Kidney glomerular epithelial cell (primary cell): Measurements from ENCODE around the gene CDKN1C.

Experiments
- DNase-seq: peaks from one replicate; lab custom pipeline; 2025; lab: John Stamatoyannopoulos, UW

Gene CDKN1C

GRCh38 chr11:2889362-2890273 lies 4.0 kb upstream of the CDKN1C start:
- DNase-seq, result no peak

DNA sequence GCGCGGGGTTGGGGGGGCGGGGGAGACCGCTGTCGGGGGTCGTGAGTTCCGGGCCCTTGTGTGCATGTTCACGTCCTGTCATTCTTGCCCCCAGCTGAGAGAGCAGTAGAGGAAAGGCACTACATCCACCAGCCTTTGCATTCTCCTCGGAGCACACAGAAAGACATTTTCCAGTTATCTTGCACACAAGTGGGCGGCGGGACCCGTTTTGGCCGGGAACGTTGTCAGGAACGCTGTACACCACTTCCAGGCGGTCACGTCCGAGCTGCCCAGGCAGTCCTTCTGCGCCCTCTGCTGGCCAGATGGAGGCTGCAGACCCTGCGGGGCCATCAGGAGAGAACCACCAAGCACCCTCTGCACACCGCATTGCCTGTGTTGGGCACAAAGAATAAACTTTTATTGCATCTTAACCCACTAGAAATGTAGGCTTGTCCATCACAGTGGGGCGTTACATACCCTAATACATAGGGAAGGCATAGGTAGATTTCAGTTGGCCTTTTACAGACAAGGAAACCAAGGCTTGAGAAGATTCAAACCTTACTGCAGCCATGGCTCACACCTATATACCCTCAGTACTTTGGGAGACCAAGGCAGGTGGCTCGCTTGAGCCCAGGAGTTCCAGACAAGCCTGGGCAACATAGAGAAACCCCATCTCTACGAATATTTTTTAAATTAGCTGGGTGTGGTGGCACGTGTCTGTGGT lies 2.8 kb upstream of the CDKN1C start:
- DNase-seq, result peak; percentile 55

DNA sequence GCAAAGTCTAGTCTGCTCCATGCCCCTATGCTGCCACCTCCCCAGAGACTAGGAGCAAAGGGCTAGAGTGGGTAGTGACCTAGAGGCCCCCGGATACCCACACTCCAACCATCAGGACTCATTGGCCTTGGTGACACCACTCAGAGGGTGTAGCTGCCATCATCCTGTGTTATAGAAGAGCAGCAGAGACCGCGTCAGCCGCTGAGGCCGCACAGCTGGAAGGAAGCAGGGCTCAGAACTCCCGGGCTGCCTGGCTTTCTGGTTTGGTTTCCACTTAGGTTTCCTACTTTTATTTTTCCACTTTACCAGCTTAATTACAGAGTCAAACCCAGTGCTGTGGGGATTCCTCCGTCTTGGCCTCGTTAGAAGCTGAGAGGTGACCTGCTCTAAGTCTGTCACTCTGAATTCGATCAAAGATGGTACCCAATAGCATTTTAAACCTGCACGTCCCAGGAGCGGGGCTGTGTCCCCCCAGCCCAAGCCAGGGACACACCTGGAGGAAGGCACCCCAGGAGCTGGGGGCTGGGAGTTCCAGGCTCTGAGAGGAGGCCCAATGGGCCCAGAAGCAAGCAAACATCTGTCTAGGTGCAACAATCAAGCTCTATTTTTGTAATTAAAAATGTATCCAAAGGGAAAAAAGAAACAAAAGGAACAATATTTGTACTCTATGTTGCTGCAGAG lies 2.1 kb upstream of the CDKN1C start:
- no peak for DNase-seq

- DNase-seq, result no peak
Measured at GRCh38 chr11:2886936-2887335, 1.4 kb upstream of the CDKN1C start.

DNA sequence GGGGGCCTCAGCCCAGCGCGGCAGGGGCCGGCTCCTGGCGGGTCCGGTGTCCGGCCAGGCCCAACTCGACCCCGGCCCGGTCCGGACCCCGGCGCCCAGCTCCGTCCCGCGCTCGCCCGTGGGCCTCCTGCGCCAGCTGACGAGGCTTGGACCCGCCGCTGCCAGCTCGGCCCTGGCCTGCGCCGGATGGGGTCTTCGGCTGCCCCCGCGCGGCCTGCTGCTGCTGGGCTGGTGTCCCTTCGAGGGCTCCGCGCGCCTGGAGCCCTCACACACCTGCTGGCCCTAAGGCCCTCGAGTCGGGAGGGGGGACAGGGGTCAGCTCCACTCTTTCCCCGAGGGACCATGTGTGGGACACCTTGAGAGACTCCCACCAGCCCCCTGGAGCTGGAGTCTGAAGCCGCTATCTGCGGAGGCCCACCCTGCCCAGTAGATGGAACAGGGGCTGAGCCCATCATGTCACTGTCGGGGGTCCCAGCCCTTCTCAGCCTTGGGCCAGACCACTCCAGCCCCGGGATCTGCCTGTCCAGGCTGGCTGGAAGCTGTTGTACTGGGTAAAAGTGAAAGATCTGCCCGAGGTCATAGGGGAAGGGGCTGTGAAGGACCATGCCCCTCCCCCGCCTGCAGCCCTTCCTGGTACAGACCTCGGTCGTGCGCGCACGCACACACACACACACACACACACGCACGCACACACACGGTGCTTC lies 768 bp upstream of the CDKN1C start:
- no peak for DNase-seq

DNA sequence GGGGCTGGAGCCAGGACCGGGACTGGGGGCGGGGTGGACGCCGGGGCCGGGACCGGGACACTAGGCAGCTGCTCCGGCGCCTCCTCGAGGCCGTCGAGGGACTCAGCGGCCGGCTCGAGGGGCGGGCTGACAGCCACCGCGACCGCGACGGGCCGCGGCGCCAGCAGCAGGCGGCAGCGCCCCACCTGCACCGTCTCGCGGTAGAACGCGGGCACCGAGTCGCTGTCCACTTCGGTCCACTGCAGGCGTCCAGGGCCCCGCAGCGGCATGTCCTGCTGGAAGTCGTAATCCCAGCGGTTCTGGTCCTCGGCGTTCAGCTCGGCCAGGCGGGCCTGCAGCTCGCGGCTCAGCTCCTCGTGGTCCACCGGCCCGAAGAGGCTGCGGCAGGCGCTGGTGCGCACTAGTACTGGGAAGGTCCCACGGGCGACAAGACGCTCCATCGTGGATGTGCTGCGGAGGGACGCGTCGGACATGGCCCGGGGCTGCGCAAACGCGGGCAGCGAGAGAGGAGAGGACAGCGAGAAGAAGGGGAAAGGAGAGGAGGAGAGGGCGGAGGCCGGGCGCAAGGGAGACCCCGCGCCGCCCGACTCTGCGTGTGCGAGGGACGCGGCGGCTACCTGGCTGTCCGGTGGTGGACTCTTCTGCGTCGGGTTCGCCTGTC lies 428 bp downstream of the CDKN1C start:
- no peak for DNase-seq

DNA sequence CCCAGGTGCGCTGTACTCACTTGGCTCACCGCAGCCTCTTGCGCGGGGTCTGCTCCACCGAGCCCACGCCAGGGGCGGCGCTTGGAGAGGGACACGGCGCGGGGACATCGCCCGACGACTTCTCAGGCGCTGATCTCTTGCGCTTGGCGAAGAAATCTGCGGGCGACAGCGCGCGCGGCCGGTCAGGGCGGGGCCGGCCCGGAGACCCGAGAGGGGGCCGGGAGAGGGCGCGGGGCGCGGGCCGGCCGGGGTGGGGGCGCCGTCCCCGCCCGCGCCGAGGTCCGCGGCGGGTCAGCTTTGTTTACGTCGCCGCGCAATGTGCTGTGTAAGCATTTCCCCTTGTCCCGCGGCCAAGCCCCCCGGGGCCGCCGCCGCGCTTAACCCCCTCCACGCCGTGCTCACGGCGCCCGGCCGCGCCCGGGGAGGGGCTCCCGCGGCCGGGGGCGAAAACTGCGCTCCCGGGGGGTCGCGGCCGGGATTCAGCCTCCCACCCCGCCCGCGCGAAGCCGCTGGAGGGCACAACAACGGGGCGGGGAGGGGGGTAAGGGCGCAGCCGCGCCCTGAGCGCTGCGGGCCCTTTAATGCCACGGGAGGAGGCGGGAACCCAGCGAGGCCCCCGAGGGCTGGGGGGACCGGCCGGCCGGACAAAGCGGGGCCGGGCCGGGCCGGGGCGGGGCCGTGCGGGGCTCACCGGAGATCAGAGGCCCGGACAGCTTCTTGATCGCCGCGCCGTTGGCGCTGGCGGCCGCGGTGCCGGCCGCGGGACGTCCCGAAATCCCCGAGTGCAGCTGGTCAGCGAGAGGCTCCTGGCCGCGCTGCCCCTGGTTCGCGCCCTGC lies 1.4 kb downstream of the CDKN1C start:
- DNase-seq, result no peak

DNA sequence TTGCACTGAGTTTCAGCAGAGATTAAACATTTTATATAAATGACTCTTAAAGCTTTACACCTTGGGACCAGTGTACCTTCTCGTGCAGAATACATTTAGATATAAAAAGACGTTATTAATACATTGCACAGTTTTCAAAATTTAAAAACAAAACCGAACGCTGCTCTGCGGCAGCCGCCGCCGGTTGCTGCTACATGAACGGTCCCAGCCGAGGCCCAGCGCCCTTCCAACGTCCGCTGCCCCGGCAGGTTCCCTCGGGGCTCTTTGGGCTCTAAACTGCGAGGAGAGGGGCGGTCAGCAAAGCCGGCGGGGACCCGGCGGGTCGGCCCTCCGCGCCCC lies 2.0 kb downstream of the CDKN1C start:
- DNase-seq, result no peak

DNA sequence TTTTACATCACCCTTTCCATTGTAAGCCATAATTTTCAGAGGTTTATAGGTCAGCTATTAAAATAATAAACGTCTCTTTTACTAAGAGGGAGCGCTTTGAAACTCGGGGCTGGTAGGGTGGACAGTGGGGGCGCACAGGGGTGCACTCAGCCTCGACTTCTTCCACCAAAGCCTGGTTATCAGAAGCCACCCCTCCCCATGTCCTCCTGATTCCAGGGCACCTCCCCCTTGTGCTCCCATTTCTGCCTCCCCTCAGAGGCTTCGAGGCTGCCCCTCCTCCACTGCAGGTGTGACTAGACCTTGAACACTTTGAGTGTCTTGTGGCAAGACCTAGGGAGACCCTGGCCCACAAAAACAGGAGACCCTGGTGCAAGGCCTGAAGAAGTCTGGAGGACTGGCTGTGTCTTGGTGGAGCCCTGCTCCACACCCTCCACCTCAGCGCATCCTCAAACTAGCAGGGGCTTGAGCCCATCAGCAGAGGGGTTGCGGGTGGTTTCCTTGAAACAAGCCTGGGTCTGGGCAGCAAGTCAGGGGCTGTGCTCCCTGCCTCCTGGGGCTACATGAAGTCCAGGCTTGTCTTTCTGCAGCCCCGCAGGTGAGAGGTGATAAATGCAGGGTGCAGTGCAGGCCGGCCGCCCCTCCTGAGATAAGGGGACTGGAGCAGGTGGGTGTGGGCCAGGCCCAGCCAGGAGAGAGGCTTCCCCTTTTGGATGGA lies 3.0 kb downstream of the CDKN1C start:
- DNase-seq, result no peak

DNA sequence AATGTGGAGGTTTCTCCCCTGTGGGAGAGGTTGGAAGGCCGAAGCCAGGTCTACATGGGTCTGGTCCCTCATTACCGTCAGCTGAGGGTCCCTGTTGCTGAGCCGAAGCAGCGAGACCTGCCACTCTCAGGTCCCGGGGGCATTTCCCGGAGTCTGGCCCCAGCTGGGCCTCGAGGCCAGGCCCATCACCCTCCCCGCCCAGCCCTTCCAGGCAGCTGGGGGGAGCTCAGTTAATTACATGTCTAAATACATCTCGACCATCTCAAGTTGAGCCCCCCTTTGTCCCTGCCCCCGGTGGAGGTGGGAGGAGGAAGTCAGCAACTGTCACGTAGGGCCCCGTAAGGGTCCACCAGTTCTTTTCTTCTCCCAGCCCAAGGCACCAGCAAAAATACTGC lies 3.6 kb downstream of the CDKN1C start:
- DNase-seq, result no peak

DNA sequence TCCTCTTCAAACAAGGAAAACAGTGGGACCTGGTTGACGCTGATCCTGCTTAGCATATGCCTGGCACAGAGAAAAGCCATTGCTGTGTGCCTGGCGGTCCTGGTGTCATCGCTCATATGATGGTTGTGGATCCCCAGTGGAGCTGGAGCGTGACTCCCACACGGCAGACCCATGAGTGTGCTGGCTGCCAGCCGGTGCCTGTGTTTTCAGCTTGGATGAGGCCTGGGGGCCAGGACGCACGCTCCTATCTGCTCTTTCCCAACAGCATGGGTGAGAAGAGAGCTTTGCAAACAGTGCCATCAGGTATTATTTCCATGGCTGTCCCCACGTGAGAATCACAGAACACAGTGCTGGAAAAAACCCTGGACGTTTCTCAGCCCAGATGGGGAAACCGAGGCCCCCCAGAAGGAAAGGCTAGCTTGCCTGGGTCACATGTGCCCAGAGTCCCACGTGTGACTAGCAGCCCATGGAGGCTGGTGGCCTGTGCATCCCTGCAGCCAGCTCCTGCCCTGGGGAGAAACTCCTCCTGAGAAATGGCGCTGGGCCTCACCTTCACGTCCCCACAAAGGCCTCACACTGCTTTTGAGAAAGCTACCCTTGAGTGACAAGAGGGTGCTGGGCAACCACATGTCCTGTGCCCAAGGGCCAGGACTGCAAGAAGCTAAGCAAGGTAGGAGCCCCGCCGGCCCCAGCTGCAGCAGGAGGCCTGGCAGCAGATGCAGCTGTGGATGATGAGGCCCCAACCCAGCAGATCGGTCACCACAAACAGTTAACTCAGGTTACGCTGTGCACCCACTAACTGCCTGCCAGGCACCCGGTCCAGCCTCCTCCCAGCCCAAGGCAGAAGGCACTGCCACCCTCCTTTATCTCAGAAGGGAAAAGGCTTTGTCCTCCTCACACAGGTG lies 4.2 kb downstream of the CDKN1C start:
- no peak for DNase-seq

GRCh38 chr11:2880646-2881045 lies 4.9 kb downstream of the CDKN1C start:
- DNase-seq, result no peak

GRCh38 chr11:2878782-2879181 lies 6.8 kb downstream of the CDKN1C start:
- DNase-seq, result no peak

GRCh38 chr11:2877474-2877873 lies 8.1 kb downstream of the CDKN1C start:
- DNase-seq, result no peak

DNA sequence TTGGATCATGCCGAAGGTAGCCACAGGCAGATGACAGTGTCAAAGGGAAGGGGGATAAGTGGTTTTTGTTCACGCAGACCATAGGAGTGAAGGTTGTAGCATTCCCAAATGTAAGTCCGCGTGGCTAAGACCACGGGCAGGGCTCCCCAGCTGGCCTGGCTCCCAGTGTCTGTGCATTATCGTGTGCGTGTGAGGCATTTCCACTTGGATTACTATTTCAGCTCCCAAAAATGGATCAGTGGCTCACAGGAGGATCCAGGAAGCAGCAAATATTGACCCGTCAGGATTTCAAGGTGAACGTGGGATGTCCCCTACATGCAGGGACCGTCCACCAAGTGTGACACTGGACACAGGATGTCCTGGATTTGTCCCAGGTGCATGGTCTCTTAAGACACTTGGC lies 10.6 kb downstream of the CDKN1C start:
- DNase-seq, result no peak

DNA sequence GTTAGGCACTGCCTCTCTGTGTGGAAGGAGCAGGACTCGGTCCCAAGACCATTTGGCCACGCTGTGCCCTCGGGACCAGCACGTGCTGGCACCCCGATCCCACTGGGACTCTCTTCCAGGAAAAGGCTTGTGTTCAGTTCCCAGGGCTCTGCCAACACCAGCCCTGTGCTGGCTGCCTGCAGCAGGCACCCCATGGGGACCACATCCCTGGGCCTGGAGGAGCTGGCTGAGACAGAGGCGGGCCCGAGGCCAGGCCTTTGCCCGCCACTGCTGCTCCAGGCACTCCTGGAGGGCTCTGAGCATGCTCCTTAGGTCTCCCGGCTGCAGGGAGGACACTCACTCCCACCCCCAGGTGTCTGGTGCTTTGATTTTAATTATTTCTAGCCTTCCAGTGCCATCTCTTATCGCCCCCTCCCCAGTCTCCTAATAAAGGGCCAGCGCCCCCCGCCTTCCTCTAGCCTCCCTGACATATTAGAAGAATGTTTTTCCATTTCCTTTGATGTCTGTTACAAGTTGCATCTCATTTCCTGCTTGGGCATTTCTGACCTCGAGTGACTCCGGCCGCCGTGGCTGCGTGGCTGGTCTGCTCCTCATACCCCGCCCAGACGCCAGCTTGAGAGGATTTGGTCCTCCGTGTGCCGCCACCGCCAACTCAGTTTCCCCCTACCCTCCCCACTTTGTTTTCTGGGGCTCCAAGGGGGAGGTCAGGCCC lies 14.4 kb downstream of the CDKN1C start:
- DNase-seq, result no peak

DNA sequence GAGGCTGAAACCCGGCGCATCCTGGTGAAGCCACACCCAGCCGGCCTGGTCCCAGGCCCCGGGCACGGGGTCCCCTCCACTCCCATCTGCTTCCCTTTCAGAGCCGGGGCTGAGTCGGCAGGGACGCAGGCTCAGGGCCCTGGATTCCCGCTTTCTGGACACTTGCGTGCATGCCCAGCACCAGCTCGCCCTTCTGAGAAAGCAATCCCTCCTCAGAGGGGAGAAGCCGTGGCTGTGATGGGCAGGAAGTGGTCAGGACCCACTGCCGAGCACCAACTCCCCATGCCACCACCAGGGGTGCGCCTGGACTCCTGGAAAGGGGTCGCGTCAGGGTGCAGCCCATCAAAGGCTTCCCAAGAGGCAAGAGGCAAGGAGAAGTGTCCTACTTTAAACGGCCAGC lies 15.1 kb downstream of the CDKN1C start:
- DNase-seq, result no peak
